SK-N-DZ (cell line): ENCODE data around the gene STARD13.
"Not testable (repeated sequence)": the region's sequence is repeated elsewhere in the genome, so short reads cannot be mapped to it uniquely, and the experiment has no call there.

Experiments used
- DNase-seq: peaks from one replicate; pipeline ENCODE4 v3.0.0-alpha.2; 2015; ENCODE audit warnings: low spot score

STARD13 gene

DNA sequence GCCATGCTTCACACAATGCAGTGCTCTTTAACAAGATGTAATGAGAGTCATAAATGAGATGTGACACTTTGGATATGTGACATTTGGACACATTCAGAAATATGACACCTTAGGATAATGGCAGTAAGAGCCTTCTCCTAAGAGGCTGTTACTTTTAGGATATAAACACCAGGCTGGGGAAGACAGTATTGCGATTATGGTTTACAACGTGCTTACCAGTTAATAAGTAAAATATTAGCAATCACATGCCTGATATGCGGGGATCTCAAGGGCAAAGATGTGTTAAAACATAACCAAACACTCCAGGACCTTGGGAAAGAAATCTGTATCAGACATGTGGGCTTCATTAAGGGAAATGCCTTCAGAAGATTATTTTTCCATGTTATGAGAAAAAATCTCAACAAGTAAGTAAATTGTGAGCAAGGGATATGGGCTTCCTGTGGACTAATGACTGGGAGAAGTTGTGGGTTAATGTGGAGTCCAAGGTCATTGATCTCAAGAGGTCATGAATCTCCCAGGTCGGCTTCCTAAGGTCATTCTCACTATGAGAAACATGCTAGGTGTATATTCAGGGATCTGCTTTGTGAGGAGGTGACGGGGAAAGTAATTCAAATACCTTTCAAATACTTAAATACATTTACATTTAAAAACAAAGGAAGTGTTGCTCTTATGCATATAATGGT, 105.3 kb downstream of the STARD13 start:
- DNase-seq: no peak

DNA sequence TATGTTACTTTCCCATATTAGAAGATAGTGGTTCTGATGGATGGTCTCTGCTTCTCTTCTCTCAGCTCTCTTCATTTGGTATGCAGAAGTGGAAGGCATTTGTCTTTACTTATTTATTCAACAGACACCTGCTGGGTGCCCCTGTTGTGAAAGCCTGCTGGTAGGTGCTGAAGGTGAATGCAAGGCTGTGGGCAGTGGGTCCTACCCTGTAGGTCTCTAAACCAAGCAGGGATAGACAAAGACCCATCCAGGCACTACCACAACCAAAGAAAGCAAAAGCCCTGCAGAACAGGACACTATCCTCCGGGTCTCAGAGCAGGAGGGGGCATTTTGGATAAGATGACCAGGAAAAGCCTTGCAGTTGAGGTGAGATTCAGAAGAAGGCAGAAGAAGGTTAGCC, 106.1 kb downstream of the STARD13 start:
- DNase-seq: no peak

DNA sequence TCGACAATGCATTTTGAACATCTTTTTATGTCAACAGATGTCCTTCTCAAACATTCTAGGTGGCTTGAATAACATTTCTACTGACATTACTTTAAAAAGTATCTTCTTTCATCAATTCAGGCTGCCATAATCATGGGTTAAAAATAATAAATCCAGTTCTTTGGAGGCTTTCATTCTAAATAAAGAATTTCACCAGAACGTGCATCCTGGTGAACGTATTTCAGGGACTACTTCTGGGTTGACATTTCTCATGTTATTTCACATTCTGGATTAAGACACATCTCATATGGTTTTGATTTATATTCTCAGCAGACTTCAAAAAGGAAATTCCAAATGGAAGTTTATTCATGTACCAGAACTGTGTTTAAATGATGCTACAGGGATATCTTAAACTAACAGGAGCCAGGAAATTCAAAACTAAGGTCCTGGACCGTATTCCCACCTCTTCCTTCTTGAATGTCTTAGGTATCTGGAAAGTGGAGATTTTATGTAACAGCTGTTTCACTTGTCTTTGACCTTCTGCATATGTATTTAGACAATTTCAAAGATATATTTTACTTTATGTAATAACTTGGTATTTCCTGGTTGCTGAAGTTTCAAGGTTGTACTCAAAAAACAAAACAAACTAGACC, 107.2 kb downstream of the STARD13 start:
- no peak for DNase-seq

DNA sequence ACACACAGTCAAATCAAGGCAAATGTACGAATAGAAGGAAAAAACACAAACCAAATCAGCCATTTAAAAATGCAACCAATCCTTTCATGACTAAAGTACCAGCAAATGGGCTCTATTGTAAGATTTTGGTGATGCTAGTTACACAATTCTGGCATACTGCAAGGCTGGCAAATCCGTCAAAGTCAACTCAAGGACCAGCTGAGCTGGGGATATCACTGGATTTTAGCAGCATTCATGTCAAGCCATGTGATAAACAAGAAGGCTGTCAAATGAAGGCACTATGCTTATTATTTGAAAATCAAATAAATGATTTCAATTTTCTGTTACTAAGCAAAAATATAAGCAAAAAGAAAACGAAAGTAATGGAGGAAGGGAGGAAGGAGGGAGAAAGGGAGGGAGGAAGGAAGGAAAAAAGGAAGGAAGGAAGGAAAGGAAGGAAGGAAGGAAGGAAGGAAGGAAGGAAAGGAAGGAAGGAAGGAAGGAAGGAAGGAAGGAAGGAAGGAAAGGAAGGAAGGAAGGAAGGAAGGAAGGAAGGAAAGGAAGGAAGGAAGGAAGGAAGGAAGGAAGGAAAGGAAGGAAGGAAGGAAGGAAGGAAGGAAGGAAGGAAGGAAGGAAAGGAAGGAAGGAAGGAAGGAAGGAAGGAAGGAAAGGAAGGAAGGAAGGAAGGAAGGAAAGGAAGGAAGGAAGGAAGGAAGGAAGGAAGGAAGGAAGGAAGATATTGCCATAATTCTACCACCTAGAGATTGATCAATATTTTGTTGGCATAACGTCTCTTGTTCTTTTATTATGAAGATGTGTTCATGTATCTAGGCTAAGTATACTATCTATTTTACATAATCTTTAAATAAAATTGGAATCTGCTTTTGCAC, 108.0 kb downstream of the STARD13 start:
- DNase-seq: not testable (repeated sequence)

DNA sequence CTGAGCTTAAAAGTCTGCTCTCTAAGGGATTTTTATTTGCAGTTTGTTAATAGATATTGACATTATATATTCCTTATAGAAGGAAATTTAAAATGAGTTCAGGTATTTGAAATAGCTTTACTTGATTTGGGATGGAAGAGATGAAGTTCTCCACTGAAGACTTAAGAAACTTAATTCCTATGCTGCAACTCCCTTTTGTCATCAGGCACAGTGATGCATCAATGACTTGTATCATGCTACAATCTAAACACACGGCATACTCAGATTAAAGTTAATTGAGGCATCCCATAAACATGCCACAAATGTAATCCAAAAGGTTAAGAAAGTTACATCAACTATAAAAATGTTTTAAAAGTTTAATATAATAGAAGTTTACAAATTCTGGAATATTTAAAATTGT, 109.0 kb downstream of the STARD13 start:
- no peak for DNase-seq

DNA sequence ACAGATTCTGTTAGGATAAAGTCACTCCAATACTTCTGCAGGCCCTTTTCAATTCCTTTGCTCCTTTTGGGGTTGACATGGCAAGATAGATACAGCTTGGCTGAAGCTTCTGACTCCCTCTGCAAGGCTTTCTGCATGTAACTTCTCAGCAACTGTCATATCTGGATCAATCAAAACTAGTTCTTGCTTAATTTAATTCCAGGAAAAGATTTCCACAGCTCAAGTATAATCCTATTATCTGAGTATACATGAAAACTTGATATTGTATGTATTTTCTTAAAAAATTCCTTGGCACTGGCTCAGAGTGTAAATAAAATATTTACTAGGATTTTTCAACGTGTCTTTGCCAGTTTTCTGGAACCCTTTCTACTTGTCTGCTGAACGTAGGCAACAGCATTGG, 109.6 kb downstream of the STARD13 start:
- peak; percentile 19 for DNase-seq

DNA sequence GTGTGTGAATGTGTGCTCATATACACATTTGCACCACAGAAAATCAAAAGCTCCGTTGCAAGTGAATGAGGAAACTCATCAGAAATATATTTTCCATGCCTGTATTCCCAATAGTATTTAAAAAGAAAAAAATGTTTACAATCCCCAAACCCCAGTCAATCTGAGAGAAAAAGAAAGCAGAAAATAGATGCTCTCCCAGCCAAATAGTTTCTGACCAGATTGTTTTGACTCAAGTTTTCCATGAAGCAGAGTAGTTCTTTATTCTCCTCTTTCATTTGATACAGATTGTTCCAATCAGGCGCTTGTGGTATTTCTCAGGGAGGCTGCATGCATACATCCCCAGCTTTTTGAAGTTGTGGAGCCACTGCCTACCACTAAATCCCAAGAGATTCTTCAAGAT, 110.6 kb downstream of the STARD13 start:
- DNase-seq: no peak

DNA sequence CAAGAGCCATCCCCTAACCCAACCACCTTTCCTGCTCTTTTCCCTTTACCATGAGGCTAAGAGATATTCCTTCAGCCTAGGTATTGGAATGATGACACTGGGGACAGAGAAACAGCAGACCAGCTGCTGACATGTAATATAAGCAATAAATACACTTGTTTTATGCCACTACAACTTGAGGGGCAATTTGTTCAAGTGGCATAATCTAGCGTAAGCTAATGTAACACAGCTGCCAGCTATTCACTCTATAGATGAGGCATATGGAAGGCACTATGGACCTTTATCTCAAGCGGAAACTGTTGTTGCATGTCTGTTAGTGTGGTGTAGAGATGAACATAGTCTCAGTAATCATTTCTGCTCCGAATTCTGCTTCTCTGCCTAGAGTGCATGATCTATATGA, 111.1 kb downstream of the STARD13 start:
- no peak for DNase-seq

DNA sequence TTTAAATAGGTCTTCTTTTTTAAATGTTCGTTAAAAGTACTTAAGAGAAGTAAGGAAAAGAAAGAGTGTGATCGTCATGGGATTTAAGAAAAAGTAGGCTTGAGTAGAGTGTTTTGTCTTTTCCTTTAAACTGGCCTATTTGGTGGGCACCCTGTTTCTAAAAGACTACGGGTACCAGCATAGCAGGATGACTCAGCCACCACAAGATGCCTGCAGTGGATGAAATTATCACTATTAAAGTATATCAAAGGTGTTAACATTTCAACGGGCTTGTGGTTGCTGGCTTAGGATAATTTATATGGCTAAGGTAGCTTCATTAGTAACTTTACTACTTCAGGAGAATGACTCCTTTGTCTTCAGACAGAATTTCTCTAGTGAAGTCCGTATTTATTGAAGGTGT, 112.6 kb downstream of the STARD13 start:
- no peak for DNase-seq

DNA sequence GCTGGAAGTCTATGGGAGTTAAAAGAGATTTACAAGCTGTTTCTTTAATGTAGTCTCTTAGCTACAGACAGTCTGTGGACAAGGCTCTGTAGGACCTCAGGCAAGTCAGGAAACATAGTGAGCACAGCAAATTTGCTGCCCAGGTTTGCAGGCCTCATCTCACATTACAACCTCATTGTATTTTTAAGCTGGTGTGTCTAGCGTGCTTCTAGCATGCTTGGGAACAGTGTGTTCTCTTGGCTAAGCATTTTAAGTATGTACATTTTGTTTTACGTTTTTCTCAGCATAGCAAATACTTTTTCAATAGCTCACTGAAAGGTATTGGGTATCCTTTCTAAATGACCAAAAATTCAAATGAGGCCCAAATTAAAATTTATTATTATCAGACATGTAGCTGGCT, 113.2 kb downstream of the STARD13 start:
- DNase-seq: no peak

DNA sequence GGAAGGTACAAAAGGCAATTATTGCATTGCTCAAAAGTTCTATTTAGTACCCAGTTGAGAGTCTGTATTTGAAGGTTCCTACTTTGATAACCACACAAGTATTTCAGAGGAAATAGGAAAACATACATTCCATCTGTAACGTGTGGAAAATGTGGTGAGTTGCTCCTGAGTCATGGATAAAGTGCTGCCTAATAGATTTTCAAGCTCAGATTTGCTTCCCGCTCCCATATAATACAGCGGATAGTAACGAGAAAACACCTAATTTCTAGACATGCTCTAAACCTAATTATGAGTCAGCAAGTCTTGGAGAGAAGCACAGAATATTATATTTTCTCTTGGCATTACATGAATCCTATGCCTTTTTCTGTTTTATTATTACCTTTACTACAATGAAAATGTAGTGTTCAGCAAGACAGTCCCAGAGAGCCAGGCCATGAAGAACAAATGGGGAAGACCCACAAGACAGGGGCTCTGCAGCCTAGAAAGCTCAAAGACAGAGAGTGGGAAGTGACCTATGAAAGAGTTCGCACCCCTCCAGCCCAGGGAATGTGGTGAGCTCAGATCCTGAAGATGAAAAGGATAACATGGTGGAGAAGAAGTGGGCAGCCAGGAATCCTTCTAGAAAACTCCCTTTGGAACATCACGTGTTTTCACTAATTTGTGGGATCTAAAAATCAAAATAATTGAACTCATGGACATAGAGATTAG, 116.1 kb downstream of the STARD13 start:
- no peak for DNase-seq

DNA sequence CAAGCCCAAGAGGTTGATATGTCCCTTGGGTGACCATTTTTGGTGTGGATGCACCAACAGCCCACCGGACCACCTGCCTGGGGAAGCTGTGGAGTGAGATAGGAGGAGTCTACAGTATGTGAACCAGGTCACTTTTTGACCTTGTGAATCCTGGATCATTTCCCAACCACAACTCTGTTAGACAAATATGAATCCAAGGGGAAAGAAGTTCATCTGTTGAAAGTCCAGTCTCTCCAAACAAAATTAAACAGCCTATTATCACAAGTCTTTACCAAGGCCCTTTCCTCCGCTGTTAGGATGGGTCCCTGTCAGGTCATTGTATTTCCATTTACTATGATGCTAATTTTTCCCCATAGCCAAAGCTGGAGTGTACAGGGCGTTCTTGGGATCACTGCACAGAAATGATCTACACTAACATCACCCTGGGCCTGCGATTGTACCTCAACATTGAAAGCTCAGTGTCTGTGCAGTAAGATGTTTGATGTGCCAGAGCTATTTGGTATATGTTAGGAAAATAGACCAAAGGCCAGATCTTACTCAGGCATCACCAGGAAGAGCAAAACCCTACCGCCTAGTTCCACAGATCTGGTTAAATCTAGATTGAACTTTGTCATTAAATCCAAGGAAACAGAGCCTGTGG, 117.1 kb downstream of the STARD13 start:
- DNase-seq: no peak

DNA sequence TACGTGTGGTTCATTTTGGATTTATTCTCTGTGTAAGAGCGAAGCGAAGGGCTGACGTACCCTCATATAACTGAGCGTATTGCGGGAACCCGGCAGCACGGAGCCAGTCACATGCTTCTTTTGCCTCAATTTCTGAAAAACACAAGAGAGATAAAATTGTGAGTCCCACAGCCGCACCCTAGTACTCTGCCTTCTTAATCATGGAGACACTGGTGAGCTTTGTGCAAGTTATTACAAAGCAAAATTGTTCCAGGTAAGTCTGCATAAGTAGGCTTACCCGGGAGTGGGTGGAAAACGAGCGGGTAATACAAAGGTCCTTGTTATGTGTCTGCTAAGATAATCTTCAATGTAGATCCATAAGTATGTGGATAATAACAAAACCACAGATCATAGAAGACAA, 118.1 kb downstream of the STARD13 start:
- no peak for DNase-seq

DNA sequence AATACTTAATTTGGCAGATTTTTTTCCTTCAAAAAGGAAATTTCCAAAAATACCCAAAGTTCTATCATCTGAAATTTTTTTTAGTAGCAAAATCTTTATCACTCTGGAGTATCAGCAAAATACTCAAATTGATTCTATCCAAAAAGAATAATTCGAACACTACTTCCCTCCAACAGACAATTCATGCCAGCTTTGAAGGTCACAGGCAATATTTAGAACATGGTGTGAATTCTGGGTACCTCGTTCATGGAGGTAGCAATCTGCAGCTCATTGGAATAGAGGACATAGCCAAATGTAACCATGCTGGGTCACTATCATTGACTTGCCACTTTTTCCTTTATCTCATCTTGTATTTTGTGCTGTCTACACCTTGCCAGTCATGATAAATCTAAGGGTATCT, 119.8 kb downstream of the STARD13 start:
- no peak for DNase-seq

DNA sequence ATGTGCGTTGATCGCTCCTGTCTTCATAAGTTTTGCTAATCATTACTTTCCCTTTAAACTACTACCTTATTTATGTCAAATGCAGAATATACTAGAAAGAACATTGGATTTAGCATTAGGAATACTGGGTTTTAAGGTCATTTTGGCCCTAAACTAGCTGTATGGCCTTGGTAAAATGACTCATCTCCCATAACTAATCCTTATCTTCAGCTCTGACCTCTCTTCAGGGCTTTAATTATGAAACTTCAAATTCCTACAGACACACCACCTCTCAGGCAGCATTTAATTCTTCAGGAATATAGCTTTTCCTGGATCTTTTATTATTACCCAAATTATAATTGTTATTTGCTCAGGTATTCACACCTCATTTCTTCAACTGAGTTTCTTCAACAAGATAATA, 121.2 kb downstream of the STARD13 start:
- DNase-seq: no peak

DNA sequence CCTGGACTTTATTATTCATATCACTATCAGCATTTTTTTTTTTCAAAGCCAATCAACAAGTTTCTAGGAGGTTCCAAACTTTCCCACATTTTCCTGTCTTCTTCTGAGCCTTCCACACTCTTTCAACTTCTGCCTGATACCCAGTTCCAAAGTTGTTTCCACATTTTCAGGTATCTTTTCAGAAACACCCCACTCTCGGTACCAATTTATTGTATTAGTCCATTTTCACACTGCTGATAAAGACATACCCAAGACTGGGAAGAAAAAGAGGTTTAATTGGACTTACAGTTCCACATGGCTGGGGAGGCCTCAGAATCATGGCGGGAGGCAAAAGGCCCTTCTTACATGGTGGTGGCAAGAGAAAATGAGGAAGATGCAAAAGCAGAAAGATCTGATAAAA, 122.8 kb downstream of the STARD13 start:
- DNase-seq: not testable (repeated sequence)

DNA sequence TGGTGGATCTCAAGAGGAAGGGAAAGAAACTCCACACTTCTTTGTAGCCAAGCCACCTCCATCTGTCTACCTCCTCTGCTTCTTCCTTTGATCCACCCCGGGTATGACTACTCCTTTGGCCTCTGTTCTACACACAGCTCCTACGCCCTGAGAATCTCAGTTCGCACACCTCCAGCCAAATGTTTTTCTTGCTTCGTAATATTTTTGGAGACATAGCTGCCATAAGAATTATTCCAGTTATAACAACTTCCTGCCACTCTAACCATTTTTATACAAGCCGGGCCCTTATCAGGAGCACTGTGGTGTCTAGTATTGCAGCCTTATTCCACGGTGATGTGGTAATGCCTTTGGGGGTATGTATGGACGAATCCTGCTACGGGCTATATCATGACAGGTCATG, 126.7 kb downstream of the STARD13 start:
- DNase-seq: no peak

DNA sequence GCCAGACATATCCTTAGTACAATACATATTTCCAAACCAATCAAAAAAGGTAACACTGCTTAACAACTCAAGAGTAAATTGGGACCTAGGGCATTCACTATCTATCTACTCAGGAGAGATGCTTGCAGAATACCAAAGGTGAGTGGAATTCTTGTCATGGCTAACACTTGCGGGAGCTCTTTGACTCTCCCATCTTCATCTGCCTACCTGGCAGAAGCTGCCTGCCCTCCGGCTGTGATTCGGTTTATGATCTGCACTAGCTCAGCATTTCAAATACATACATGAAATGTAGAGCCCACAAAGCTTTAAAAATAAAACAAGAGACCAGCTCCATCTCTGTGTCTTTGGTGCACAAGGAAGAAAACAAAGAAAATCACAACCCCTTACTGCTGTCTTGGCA, 127.3 kb downstream of the STARD13 start:
- DNase-seq: no peak

DNA sequence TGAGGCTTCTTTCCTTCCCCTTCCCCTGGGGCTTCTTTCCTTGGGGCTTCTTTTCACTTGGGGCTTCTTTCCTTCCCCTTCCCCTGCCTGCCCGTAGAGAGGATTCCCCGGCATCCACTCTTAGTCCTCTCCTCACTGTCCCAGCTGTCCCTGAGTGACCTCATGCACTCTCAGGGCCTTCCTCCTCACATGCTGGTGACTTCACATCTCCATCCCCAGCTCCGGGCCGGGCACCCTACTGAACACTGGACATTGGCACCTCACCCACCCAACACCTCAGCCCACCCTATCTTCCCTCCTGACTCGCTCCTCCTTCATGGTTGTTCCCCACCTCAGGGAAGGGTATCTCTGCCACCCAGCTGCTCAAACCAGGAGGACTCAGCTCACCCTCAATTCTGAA, 130.6 kb downstream of the STARD13 start:
- DNase-seq: no peak

DNA sequence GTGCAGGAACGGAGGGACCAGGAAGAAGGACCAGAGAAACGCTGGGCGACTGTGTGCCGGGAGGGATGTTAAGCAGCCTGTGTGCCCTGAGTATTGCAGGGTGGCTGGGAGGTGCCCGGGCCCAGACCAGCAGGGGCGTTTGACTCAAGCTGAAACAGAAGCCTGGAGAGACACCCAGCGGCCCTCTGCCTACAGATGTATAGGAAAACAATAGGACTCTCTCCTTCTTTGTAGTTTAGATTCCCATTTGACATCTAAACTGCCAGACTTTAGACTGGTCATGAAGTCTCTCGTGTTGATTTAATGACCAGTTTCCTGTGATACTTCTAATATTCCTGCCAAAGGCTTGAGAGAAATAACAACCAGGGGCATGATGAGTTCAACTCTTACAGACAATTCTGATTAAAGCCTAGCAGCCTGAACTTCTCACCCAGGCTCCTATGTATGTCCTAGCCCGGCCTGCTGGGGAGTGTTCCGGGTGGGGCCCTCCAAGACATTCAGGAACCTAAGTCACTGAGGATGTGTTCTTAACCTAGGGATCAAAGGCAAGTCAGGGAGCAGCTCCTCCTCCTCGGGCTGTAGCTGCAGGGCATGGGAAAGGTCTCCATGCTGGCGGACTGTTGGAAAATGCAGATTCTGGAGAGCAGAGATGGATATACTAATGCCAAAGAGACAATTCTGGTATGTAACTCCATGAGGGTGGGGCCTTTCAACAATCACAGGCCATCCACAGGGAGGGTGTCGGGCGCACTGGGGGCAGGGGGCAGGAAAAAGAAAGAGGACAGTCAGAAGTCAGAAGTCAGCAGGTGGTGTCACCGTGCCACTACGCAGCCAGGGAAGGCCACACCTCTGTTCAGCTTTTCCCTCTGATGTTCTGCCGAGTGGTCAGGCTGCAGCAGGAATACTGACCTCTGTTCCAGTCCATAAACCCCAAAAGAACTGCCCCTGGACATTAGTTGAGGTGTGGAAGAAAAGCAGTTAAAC, 131.8 kb downstream of the STARD13 start:
- no peak for DNase-seq
